GM12801 (cell line): Measurements from ENCODE around the gene PRKAR2B.

ENCODE experiments used
- TF ChIP-seq, protein P1 (sequence below): IDR thresholded peaks from one replicate; pipeline ENCODE4 v1.5.1; 2011; ENCODE audit warnings: control low read depth; ENCODE audit not compliant: insufficient read length; ENCODE audit errors: extremely low read depth

PRKAR2B gene

DNA sequence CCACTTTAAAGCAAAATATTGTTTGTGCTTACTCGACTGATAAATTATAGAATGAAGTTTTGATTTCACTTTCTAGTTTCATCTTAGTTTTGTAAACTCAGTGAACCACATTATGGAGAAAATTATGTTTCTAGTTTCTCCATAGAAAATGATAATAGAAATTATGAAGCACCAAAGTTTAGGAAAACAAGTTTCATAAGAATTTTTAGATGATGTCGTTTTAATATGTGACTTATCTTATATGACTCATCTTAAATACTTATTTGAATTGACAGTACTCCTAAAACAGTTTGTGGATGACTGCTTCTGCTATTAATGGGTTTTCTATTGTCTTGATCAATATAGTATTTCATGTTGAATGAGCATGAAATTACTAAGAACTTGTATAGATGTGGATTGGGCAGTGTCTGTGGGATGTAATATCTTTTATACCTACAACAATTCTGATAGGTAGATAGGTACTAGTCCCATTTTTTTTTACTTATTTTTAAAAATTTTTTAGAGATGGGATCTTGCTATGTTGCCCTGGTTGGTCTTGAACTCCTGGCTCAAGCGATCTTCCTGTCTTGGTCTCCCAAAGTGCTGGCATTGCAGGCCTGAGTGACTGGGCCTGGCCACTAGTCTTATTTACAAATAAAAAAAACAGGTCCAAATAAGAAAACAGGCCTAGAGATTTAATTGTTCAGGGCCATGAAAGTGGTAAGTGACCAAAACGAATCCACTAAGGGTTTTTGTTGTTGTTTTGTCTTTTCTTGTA is 127.9 kb downstream of the PRKAR2B start:
- TF ChIP-seq, protein P1, sequence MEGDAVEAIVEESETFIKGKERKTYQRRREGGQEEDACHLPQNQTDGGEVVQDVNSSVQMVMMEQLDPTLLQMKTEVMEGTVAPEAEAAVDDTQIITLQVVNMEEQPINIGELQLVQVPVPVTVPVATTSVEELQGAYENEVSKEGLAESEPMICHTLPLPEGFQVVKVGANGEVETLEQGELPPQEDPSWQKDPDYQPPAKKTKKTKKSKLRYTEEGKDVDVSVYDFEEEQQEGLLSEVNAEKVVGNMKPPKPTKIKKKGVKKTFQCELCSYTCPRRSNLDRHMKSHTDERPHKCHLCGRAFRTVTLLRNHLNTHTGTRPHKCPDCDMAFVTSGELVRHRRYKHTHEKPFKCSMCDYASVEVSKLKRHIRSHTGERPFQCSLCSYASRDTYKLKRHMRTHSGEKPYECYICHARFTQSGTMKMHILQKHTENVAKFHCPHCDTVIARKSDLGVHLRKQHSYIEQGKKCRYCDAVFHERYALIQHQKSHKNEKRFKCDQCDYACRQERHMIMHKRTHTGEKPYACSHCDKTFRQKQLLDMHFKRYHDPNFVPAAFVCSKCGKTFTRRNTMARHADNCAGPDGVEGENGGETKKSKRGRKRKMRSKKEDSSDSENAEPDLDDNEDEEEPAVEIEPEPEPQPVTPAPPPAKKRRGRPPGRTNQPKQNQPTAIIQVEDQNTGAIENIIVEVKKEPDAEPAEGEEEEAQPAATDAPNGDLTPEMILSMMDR, result no peak

DNA sequence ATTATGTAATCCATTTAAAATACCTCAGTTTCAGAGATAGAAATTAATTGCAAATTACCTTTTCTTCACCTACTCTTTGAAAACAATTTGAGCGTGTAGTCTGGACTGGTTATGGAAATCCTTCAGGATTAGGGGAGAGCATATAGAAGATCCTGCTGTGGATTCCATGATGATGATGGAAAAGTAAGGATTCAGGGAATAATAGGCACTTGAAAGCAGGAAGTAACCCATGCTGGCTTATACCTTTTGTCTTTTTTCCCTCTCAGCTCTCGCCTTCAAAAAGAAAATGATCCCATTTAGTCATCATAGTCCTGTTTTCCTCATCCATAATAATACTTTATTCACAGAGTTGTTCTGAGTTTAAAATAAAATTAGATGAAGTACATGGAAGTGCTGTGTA is 128.7 kb downstream of the PRKAR2B start:
- TF ChIP-seq, protein P1, result no peak

DNA sequence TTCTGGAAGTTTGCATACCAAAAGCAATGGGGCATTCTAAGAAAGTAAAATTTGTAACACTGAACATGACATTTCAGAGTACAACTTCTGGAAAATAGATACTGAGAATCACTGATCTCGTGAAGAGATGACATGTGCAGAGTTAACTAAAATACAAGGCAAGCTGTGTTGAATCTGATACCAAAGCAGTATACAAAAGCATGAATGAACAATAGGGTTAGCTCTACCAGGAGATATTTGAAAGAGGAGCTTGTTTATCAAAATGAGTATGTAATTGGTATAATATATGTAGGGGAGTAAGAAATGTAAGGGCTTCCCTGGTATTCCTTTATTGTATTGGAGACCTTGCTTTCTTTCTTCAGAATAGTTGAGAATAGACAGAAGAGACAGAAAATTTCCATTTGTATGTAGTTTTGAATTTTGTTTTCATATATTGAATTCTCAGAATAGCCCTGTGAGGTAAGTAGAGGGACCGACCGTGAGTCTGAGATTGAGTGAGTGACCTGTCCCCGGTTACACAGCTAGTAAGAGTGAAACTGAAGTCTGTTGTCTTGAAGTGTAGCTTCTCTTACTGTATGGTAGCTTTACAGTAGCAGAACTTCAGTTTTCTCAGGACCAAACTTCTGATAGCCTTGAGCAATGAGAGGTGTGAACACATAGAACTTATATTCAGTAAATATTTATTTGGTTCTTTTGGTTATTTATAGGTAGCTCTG is 129.3 kb downstream of the PRKAR2B start:
- TF ChIP-seq, protein P1, result no peak

DNA sequence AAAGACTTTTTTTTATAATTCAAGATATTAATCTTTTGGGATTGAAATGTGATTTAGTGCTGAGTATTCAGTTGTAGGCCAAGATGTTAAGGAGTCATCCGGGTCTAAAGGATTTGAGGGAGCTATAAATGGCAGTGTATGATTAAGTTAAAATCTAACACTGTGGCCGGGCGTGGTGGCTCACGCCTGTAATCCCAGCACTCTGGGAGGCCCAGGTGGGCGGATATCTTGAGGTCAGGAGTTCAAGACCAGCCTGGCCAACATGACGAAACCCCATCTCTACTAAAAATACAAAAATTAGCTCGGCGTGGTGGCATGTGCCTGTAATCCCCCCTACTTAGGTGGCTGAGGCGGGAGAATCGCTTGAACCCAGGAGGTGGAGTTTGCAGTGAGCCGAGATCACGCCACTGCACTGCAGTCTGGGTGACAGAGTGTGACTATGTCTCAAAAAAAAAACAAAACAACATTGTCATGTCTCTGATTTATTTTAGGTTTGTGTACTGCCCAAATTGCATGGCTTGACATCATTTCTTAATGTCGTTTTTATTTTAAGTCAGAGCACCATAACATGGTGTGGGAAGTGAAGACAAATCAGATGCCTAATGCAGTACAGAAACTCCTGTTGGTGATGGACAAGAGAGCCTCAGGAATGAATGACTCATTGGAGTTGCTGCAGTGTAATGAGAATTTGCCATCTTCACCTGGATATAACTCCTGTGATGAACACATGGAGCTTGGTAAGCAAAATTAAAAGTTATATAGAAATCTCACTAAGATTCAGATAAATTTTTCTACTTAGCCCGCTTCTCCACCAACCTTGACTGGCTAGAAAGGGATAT is 135.0 kb downstream of the PRKAR2B start:
- TF ChIP-seq, protein P1, result no peak

DNA sequence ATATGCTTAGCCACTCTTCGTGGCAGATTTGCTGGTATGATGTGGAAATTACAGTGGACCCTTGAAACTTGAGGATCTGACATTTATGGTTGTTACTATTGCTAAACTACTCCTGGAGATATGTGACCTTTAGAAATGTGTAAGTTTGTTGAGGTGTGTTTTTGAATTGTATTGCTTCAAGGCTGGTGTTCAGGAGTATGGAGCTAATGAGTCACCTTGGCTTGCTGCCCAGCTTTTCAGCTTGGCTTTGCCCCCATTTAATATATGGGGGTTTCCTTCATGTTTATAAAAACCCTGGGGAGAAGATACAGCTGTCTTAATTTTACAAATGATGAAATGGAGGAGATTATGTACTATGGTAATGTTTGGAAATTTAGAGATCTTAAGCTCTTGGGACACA is 135.9 kb downstream of the PRKAR2B start:
- TF ChIP-seq, protein P1, result no peak

DNA sequence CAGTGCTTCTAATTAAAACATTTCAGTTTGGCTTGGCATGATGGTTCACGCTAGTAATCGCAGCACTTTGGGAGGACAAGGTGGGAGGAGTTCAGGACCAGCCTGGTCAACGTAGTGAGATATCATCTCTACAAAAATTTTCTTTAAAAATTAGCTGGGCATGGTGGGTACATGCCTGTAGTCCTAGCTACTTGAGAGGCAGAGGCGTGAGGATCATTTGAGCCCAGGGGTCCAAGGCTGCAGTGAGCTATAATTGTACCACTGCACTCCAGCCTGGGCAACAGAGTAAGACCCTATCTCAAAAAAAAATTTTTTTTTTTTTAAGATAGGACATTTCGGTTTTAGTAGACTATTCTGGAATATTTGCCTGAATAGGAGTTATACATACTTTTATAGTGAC is 136.7 kb downstream of the PRKAR2B start:
- TF ChIP-seq, protein P1, result no peak

DNA sequence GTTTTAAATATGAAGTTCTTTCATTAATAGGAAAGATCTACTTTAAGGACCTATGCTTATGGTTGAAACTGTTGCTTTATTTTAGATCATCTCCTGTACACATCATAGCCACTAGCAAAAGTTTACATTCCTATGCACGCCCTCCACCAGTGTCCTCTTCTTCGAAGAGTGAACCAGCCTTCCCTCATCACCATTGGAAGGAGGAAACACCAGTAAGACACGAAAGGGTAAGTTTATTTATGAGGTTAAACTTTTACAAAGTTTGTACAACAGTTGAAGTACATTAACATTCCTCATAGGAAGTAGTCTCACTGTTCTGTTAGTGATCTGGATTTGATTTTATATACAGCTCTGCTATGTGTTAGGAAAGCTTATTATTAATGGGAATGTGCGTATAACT is 141.2 kb downstream of the PRKAR2B start:
- TF ChIP-seq, protein P1, result no peak
